HG02840 (cell line): ENCODE results near the gene NOP14.
"Not testable (repeated sequence)": the region's sequence is repeated elsewhere in the genome, so short reads cannot be mapped to it uniquely, and the experiment has no call there.

Source experiments
- ATAC-seq: cut with Tn5 transposase; IDR thresholded peaks from one replicate; pipeline ENCODE4 v1.9.1; 2021; ENCODE audit warnings: mild to moderate bottlenecking, moderate library complexity, moderate number of reproducible peaks; ENCODE audit not compliant: unreplicated experiment, low FRiP score

Gene NOP14

DNA sequence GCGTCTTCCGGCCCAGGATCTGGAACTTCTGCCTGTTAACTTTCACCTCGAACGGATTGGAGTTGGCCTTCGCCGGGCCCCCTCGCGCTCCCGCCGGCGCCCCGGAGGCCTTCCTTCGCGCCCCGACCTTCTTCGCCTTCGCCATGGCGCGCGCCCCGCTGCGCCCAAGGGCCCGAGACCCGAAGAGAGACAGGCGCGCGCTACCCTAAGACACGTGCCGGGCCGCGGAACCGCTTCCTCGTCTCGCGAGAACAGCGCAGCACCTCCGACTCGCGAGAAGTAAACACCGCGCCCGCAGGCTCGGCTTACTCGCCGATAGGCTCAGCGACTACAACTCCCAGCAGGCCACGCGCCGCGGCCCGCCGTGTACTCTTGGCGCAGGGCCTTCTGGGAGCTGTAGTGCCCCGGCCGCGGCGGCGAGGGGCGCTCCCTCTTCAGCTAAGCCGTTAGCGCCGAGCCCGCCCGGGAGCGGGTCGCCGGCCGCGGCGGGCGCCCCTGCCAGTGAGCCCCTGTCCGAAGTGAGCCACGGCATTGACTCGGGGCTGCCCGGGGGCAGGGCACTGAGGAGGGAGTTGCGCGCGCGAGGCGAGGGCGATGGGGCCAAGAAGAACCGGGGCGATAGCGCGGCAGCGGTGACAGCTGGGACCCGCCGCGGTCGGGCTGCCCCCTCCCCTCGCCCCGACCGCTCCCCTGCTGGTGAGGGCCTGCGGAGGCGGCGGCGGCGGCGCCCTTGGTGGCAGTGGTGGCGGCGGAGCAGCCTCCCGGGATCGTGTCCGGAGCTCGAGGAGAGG is at the start of gene NOP14, which contains the start of gene GRK4:
NOP14 (minus strand) TSS at position 232 of the 791 bp plus-strand sequence; CDS start at position 145, 87 bp downstream.
GRK4 (plus strand) TSS at position 397 of the 791 bp plus-strand sequence. CDS start 500 bp downstream, outside the sequence.
- ATAC-seq, result peak; percentile 92

DNA sequence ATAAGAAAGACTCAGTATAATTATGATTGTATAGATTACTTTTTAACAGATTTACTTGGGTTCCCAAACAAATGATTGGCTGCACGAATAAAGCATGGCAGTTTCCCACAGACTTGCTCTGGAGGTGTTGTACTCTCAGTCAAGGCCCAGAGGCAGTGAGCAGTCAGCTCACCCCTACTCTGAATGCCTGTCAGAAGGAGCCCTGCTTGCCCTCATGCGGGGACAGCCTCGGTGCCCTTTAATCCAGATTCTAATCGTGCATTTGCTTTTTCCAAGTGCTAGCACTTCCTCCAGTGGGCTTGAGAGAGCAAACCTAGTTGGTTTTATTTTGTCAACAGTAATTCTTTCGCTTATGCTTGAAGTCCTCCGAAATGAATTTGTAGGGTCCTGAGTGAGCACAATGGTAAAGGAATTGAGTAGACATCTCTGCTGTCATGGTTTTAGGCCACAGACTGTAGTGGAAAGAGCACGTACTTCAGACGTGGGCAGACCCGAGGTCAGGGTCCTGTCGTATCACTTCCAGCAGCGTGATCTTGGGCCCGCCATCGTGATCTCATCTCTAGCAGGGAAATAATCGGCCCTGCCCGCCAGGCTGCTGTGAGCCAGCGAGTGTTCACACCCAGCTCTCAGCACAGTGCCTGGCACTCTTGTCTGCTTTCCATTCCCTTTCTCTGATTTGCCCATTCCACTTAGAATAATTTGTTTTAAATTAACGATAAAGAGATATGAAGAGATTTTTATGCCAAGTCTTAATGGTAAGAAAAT is 48.4 kb upstream of the NOP14 start:
- ATAC-seq, result no peak

DNA sequence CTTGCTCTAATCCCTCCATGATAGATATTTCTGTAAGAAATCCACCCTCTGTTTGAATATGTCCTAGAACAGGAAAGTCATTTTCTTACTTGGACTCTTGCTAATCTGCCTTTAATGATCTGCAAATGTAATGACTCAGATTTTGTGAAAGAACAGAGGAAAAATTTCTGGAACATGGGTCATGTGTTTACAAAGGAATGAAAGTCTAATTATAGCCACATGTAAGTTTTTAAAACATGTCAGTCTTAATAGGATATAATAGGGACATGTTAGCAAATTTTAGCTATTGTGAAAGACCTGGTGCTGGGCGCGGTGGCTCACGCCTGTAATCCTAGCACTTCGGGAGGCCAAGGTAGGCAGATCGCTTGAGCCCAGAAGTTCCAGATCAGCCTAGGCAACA is 47.8 kb upstream of the NOP14 start:
- ATAC-seq, result no peak

DNA sequence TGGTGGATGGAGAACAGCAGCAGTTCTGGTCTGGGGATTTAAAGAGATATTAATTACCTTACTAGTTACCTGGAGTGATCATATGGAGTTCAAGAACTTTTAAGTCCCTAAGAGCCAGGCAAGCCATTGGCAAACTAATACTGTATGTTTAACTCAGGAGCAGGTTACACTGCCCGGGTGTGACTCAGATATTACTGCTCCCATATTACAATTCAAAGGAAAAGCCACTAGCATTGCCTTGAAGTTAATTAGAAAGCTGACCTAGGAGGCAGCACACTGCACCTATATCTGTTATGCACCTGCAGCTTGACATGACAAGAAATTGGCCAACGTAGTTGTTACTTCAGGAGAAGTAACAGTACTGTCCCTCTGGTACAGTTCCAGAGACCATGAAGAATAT is 47.4 kb upstream of the NOP14 start:
- no peak for ATAC-seq

DNA sequence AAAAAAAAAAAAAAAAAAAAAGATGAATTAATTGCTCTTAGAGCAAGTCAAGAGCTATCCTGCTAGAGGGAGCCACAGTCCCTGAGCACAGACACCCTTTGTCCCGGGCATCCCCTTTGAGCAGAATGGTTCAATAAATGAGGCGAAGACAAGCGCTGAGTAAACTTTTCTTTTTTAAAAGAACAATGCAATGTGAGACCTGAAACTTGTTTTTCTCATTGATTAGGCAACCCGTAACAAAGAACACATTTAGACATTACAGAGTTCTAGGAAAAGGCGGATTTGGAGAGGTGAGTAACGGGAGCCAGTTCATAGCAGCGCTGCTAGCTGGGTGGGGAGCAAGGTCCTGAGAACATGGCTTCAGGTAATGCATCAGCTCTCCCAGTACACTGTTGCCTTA is 46.2 kb upstream of the NOP14 start:
- ATAC-seq, result no peak

DNA sequence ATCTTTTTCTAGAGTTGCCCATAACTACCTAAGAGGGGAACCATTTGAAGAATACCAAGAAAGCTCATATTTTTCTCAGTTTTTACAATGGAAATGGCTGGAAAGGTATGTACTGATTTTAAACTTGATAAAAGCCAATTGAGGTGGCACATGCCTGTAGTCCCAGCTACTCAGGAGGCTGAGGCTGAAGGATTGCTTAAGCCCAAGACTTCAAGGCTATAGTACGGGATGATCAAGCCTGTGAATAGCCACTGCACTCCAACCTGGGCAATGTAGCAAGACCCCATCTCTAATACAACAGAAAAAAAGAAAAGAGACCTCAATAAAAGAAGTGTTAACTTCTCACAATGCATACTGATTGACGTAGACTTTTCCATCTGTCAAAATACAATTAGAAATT is 44.5 kb upstream of the NOP14 start:
- no peak for ATAC-seq

DNA sequence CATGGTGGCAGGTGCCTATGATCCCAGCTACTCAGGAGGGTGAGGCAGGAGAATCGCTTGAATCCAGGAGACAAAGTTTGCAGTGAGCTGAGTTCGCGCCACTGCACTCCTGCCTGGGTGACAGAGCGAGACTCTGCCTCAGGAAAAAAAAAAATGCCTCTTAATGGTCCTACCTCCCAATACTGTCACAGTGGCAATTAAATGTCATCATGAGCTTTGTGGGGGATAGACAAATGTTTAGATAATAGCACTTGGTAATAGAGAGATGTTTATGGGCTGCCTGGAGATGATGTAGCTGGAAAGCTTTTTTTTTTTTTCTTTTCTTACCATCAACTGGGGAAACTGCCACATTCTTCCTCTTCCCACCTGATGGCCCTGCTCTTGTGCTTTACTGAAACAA is 33.2 kb upstream of the NOP14 start:
- no peak for ATAC-seq

DNA sequence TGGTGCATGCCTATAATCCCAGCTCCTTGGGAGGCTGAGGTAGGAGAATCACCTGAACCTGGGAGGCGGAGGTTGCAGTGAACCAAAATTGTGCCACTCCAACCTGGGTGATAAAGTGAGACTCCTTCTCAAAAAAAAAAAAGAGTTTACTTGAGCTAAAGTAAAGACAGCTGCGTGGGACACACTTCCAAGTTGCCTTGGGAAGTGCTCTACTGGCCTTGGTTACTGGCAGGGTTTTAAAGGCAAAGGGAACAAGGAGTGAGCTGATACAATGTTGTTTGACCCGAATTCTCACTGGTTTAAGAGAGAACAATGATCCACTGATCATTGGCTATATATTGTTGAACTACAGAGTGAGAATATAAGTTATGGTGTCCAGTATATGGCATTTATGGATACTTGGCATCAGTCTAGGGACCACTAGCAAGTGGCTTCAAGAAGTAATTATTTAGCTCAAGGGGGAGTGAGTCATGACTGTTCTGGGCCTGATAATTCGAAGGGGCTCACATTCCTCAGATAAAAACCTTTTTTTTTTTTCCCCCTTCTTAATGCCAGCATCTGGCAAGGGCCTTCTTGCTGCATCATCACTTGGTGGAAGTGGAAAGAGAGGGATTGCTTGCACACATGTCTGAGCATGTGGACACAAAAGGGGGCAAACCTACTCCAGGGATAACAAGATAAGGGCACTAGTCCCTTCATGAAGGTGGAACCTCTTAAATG is 32.5 kb upstream of the NOP14 start:
- no peak for ATAC-seq

DNA sequence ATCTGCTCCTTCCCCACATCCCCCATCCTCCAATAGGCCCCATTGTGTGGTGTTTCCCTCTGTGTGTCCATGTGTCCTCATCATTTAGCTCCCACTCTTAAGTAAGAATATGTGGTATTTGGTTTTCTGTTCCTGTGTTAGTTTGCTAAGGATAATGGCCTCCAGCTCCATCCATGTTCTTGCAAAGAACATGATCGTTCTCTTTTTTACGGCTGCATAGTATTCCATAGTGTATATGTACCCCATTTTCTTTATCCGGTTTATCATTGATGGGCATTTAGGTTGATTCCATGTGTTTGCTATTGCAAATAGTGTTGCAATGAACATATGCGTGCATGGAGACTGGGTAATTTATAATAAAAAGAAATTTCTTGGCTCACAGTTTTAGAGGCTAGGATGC is 31.7 kb upstream of the NOP14 start:
- no peak for ATAC-seq

DNA sequence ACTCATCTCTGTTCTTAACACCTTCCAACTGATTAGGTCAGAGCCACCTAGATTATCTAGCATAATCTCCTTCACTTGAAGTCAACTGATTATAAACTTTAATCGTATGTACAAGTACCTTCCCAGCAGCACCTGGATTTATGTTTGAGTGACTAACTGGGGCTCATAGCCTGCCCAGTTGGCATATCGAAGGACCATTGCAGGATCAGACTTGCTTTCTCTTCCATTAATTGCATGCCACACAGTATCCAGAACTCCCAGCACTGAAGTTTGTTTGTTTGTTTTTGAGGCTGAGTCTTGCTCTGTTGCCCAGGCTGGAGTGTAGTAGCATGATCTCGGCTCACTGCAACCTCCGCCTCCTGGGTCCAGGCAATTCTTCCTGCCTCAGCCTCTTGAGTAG is 28.0 kb upstream of the NOP14 start:
- no peak for ATAC-seq

DNA sequence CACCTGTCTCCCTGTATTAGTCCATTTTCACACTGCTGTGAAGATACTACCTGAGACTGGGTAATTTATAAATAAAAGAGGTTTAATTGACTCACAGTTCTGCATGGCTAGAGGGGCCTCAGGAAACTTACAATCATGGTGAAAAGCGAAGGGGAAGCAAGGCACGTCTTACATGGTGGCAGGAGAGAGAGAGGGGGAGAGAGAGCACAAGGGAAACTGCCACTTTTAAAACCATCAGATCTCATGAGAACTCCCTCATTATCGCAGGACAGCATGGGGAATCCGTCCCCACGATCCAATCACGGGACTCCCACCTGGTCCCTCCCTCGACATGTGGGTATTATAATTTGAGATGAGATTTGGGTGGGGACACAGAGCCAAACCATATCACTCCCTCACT is 20.5 kb upstream of the NOP14 start:
- ATAC-seq, result not testable (repeated sequence)

DNA sequence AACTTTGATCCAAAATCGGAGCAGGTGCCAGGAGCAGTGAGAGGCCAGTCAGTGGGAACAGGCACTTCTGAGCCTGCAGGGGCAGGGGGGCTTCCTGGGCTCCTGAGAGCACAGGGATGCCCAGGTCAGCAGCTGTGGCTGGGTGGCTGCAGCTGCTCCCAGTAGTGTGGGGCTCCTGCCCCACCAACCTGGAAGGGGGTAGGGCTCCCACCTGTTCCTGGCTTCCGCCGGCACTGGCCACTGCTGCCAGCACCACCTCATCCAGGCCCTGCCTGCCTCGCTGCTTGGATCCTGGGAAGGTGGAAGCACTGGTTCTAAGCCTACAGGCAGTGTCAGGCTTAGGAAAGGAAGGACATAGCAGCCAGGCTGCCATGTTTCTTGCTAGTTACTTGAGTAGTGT is 18.8 kb upstream of the NOP14 start:
- ATAC-seq, result no peak

DNA sequence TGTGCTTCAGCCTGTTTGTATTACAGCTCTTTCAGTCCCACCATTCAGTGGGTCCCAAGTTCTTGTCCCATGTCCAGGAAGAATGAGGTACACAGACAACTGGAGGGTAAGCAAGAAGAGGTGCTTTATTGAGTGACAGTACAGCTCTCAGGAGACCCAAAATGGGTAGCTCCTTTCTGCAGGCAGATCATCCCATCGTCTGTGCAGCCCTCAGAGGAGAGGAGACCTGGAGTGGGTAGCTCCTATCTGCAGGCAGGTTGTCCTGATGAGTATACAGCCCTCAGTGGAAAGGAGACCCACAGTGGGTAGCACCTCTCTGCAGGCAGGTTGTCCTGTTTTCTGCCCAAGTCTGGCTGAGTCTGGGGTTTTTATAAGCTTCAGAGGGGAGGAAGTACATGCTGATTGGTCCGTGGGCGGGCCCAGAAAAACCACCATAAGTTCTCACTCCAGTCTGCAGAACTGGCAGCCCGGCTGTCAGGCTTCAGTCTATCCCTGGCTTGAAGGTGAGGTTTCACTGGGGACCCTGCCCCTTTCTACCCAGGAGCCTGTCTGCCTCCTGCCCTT is 18.1 kb upstream of the NOP14 start:
- ATAC-seq, result no peak

DNA sequence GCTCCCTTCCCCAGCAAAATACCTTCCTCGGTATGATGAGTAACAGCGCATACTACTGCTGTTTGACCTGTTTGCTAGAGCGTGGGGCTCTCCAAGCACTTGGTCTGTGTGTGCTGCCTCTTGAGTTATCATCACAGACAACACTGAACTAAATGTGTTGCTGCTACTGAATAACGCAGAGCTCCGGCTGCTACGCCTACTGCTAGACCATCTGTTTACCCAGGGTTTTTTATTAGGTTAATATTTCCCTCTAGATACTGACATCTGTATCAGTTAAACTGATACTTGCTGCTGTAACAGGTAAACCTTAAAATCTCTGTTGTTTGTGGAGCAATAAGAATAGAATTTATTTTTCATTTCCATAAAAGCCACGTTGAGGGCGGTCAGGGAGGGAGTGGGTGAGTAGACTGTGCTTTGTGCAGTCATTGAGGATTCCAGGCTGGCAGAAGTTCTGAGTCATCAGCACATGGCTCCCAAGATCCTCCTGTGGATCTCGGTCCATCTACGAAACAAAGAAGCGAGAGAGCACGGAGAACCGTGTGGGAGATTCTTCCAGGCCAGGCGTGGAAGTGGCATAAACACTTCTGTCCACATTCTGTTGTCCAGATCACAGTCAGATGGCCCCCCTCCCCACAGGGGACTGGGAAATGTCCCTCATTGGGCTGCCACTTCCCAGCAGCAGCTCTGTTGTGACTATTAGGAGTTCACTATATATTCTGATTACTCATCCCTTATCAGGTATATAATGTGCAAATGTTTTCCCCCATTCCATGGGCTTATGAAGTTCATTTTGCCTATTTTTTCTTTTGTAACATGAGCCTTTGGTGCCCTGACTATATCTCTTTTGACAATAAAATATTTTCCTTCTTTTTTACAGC is 14.2 kb upstream of the NOP14 start:
- no peak for ATAC-seq

DNA sequence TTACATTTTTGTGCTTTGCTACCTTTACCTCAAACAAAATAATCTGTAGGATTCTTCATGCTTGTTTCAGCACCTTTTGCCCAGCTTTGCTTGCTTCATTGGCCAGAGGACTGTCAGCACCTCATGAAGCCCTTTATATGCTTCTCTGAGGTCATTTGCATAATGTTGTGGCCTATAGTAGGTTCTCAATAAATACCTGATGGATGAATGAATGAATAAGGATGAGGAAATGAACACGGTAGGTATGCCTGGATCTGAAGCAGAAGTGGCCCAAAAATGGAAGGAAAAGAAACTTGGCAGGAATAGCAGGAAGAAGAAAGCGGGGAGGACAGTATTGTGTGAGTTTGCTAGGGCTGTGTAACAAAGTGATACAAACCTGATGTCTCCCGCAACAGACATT is 8.1 kb upstream of the NOP14 start:
- ATAC-seq, result no peak

DNA sequence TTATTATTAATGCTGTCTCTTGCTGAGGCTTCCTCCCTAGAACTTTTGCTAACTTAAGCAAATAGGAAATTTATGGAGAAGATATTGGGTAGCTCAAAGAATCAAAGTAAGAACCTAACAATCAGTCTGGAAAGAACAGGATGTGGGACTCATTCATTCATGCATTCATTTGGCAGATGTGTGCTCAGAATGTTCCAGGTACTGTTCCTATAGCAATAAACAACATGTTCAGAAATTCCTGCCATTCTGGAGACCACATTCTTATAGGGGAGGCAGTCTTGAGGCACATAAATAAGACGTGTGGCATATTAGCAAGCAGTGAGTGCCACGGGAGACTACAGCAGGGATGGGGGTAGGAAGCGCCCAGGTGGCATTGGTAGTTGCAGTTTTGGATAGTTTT is 5.2 kb upstream of the NOP14 start:
- ATAC-seq, result no peak

DNA sequence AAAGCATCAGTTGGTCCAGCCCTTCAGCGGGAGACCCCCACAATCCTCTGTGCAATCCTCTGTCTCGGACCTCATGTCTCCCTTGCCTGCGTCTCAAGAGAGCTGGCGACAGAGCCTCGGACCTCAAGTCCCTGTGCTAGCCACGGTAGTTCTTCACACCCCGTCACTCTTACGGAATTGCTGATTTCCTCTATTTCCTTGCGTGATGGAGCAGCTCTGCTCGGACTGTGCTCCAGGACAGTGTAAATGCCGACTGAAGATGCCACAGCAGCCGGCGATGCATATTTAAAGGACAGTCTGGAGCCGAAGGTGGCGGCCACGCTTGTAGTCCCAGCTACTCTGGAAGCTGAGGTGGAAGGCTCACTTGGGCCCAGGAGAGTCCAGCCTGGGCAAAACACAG is 2.1 kb upstream of the NOP14 start:
- no peak for ATAC-seq

DNA sequence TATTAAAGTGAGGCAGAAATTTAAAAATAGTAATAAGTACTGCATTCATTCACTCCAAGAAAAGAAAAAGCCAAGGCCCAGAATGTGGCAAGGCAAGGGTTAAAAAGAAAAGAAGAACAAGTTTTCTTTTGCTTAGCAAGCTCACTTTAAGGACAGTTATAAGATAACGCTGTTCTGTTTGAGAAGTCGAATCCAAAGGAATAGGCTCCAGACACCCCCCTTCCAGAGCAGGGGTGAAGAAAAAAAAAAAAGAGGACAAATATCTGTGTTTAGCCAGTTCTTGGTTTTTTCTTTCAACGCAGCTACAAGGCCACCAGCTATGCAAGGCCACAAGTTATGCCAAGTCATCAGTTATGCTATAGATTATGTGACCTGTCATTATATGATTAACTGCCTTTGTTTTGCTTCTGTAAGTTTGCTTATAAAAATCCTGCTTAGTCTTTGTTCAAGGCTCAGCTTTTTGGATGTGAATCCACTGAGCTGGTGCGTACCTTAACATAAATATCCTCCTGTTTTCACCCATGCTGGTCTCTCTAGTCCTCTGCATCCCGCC is 1.6 kb upstream of the NOP14 start:
- ATAC-seq, result no peak

DNA sequence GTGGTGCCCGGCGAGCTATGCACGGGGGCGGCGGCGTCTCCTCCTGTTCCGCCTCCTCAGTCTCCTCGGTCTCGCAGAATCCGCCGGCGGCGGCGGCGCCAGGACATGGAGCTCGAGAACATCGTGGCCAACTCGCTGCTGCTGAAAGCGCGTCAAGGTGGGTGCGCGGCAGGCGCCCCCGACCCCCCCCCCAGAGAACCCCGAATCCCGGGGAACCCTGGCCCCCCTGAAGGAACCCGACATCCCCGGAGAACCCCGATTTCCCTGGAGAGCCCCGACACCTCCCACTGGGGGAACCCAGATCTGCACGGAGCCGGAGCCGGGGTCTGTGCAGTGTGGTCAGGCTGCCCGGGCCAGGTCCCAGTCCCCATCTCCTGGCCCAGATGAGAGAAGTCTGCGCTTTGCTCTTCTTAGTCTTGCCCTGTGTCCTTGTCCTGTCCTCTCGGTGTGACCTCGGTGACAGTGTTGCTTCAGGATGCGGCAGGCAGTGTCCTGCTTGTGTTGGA is 813 bp upstream of the NOP14 start:
- no peak for ATAC-seq
